AG08396 (cell line): ENCODE results near the gene CAMTA1.

Experiments
- DNase-seq: peaks from one replicate; pipeline ENCODE4 v3.0.0; 2012; ENCODE audit warnings: low spot score, mixed read lengths

Gene CAMTA1

DNA sequence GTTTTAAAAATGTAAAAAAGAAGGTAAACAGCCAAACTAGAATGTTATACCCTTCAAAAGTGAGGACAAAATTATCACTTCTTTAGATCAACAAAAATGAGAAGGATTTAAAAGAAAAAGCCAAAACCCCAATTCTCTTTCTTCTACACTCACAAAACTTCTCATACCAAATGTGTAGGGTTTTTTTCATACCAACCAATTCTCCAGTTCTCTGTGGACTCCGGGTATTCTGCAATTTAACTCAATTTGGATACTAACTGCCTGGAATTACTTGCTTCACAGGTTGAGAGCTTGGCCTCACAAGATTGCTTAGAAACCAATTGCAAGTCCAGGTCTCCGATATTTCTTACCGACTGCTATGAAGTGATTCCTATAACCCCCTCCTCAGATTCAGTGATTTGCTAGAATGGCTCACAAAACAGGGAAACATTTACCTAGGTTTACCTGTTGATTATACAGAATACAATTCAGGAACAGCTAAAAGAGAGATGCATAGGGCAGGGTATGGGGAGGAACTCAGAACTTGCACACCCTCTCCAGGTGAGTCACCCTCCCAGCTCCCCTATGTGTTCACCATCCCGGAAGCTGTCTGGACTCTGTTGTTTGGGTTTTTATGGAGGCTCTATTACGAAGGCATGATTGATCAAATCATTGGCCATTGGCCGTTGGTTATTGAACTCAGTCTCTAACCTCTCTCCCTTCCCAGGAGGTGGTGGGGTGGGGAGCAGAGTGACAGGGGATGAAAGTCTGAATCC, 67.1 kb downstream of the CAMTA1 start:
- no peak for DNase-seq

DNA sequence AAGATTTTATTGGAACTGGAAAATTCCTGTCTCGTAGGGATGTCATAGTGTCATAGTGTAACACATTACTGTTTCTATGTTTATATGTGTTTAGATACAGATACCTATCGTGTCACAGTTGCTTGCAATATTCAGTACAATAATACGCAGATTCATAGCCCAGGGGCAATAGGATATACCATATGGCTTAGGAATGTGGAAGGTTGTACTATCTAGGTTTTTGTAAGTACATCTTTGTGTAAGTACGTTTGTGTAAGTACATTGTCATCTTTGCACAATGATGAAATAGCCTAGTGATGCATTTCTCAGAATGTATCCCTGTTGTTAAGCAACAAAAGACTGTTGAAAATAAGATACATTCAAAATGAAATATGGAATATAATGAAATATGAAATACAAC, 68.9 kb downstream of the CAMTA1 start:
- DNase-seq, result no peak

DNA sequence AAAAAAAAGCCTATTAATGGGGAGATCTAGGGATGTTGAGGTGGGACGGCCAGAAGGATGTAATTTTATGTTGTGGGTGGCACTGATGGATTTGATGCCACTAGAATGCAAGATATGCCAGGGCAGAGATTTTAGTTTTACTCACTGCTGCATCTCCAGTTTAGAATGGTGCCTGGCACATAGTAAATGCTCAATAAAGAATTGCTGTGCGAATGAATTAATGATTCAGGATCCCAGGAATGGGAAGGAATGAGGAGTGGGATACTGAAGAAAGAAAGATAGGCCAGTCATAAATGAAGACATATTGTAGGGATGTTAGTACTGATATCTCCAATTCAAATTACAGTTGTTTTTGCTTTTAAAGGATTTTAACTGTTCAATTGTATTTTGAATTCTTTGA, 72.6 kb downstream of the CAMTA1 start:
- DNase-seq, result no peak

DNA sequence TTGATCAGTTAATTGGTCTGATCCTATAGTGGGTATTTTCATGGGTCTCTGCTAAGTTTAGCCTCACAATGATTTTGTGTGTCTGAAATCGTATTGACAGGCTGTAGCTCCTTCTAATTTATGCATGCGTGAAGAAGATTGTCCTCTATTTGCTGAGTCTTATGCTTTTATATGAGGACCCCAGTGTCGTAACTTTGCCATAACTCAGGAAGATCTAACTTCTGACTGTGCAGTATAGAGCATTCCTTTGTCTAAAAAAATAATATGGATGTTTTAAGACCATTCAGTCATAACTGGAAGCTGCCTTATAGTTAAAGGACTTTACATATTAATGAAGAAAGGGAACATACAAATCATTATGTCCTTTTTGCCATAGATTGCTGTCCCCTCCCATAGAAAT, 73.3 kb downstream of the CAMTA1 start:
- DNase-seq, result no peak

DNA sequence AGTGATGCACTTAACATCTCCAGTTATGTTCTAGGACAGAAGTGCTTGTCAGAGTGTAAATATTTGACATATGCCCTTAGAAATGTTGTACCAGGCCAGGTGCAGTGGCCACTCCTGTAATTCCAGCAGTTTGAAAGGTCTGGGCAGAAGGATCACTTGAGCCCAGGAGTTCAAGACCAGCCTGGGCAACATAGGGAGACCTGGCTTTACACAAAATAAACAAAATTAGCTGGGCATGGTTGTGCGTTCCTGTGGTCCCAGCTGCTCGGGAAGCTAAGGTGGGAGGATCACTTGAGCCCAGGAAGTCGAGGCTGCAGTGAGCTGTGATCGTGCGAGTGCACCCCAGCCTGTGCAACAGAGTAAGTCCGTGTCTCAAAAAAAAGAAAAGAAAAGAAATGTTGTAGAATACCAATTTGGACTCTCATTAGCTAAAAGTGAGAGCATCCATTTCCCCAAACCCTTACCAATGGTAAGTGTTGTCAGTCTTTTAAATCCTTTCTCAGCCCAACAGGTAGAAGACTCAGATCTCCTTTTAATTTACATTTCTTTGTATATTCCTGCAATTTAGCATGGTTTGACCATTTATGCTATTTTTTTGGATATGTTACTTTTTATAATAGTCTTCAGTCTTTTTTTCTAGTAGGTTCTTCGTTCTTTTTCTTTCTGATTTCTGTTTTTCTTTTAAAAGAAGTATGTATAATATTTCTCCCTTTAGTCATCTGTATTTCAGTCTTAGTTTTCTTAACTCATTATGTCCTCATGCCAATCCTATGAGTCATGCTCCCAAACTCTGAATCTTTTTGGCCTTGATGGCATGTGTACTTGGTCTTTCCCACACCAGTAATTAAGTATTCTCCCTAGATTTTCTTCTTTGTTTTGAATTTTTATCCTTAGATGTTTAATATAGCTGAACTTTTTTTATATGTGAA, 74.4 kb downstream of the CAMTA1 start:
- peak; percentile 49 for DNase-seq

DNA sequence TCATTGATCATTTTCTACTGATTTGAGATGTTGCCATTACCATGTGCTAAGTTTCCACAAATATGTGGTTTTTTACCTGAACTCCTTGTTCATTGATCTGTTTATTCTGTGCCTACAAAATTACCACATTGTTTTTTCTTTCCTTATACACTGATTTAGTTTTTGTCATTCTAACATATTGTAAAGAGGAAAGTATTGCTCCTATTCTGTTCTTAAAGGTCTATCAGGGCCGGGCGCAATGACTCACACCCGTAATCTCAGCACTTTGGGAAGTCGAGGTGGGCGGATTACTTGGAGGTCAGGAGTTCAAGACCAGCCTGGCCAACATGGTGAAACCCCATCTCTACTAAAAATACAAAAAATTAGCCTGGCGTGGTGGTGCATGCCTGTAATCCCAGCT, 75.1 kb downstream of the CAMTA1 start:
- no peak for DNase-seq

DNA sequence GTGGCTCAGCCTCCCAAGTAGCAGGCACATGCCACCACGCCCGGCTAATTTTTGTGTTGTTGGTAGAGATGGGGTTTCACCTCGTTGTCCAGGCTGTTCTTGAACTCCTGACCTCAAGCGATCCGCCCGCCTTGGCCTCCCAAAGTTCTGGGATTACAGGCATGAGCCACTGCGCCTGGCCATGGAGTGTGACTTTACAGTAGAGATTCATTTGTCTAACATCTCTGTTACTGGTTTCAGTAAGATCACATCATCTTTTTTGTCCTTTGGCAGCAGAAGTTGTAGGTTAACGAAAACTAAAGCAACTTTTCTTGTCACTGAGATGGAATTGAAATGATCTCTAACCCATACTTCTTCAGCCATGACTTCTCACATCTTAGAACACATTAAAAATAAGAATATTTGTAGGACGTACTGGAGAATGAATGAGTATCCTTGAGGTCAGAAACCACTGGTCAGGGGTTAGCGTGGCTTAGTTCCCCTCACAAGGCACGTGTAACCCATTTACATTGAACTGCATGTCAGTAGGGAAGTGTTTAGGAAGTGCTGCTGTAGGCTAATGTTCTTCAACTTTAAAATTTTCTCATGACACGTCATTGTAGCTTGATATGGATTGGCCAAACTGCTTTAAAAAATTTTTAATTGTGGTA, 75.9 kb downstream of the CAMTA1 start:
- DNase-seq, result no peak

DNA sequence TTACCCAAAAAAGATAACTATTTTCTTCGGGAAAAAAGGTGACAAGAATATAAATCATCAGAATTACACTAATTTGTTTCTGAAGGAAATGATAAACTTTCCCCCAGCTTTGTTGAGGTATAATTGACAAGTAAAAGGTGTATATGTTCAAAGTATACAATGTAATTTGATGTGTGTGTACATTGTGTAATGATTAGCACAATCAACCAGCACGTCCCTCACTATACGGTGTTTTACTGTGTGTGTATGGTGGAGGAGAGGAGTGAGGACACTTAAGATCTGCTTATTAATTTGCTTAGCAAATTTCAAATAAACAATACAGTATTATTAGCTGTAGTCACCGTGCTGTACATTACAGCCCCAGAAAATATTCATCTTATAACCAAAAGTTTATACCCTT, 77.7 kb downstream of the CAMTA1 start:
- DNase-seq, result no peak

DNA sequence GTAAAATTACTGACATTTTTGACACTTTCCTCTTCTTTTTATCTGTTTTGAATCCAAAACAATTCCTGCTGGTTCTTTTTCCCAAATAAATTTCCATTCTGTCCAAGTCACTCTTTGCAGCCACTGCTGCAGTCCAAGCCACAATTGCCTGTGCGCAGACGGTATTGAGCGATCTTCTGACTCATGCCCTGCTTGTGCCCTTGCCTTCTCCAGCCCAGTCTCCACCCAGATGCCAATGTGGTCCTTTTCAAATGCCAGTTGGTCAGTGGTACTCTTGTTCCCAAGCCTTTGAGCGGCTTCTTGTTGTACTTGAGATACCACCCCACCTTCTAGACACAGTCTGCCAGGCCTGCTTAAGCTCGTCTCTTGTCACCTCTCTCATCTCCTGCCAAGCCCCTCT, 78.9 kb downstream of the CAMTA1 start:
- DNase-seq, result no peak

DNA sequence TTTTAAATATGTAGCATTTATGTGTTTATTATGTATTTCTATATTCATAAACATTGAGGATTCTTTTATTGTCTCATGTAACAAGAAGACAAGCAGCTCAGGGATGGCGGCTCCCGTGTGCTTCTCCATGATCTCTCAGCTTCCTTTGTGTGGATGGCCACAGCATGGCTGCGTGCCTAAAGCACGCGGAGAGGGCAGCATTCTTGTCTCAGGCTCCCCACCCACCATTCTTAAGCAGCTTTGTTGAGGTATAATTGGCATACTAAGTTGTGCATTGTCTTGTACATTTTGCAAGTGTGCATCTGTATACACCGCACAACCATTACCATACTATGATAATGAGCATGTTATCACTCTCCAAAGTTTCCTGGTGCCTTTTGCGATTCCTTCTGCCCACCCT, 81.6 kb downstream of the CAMTA1 start:
- no peak for DNase-seq

DNA sequence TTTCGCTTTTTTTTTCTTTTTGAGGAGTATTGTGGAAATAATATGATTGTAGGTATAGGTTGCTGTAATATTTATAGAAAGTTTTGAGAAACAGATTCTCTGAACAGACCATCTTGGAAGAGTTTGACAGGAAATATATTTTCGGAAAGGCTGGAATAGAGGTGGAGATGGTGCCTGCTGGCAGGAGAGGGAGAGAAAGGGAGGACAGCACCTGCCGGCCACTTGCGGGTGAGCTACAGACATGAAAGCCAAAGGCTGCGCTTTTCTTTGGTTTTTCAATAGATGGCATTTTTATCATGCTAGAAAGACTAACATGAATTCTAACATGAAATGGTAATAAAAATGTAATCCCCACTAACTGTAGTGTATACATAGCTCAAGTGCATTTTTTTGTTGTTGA, 82.1 kb downstream of the CAMTA1 start:
- no peak for DNase-seq

DNA sequence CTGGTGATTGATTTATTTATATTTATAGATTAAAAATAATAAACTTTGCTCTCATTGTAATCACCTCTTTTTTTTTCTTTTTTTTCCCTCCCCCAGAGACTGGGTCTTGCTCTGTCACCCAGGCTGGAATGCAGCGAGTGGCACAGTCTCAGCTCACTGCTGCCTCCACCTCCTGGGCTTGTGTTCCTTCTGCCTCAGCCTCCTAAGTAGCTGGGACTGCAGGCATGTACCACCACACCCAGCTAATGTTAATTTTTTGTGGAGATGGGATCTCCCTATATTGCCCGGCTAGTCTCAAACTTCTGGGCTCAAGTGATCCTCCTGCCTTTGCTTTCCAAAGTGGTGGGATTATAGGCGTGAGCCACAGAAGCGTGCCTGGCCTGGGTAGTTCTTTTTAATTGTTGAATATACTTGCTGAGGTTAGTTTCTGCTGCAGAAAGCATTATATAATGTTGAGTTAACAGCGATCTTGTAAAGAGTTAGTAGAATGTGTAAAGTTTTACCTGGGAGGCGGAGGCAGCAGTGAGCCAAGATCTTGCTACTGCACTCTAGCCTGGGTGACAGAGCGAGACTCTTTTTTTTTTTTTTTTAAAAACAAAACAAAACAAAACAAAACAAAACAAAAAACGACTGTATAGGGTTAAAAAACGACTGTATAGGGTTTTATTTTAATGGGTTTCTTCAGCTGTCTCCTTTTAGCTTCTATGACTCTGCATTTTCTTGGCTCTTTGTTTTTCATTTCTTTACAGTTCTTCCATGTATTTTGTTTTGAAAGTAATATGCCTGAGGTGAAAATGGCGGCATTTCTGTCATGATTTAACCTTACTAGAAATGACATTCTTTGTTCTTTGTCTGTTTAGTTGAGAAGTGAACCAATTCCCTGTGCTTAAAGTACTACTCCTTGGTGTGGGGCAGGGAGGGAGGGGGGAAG, 82.7 kb downstream of the CAMTA1 start:
- DNase-seq, result no peak

DNA sequence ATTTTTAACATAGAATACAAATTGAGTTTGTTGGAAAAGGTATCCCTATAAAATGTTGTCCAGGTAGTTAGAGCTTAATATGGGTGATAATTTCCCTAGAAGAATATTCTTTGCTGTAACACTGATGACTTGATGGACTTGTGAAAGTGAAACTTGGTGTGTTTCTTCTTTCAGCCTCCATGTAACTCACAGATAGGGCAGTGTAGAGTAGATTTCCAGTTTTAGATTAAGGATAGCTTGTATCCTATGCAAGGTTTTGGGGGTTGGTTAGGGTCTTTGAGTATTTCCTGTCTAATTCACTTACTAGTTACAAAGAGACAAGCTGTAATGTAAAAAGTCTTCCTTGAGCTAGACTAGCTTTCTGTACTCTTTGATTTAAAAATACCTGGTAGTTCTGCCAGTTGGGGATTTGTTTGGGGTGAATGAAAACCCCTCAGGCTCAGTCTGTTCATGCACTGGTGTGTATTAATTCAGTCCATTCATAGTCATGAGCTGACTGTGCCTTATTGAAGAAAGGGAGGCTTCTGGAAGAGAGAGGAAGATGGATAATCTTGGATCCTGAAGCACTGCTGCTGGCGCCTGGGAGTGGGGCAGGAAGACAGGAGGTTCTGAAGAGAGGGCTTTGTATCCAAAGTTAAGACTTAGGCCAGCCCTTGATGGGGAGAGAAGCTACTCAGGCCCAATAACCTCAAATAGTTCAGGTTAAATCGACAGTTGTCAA, 83.6 kb downstream of the CAMTA1 start:
- no peak for DNase-seq

DNA sequence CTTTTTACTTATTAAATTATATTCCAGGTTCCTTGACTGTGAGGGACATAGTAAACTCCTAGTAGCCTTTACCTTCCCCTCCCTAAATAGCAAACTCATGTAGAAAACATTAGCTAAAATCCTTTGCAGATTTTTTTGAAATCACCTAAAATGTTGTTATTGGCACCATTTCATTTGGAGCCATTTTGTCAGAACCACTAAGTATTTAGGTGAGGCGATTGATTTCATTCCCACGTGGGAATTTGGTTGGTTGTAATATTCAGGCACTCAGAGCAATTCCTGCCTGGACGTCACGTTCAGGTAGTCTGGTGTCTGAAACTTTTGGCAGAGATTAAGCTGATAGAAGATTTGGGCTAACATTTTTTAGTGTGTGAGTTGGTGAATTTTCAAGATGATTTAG, 84.3 kb downstream of the CAMTA1 start:
- no peak for DNase-seq

DNA sequence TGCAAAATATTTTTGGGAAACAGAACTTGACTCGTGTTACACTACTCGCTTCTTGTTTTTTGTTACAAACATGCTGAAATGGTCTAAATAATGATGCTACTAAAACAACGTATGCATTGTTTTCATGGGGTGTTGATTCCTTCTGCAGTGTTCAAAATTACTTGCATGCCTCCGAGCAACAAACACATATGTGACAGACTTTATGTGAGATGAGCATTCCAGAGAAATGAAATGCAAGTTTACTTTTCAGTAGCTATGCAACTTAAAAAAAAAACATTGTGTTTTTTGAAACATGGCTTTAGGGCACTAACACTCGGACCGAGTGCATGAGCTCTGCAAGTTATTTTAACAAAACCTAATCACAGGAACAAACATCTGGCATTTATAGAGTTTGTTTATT, 84.8 kb downstream of the CAMTA1 start:
- DNase-seq, result no peak

DNA sequence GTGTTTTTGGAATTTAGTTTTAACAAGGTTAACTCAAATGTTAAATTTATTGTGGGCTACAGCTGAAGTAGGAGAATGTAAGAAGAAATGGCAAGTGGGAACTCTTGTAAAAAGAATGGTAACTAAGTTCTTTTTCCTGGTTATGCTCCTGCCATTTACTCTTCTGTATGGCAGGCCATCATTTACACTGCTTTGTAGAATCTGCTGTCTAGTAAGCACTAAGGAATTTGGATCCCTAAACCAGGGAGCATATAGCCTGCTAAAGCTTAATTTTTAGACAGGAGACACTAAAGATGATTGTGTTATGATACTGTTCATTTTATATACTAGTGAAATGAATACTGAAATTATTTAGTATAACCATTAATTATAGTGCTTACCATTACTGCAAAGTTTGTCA, 85.3 kb downstream of the CAMTA1 start:
- DNase-seq, result no peak

DNA sequence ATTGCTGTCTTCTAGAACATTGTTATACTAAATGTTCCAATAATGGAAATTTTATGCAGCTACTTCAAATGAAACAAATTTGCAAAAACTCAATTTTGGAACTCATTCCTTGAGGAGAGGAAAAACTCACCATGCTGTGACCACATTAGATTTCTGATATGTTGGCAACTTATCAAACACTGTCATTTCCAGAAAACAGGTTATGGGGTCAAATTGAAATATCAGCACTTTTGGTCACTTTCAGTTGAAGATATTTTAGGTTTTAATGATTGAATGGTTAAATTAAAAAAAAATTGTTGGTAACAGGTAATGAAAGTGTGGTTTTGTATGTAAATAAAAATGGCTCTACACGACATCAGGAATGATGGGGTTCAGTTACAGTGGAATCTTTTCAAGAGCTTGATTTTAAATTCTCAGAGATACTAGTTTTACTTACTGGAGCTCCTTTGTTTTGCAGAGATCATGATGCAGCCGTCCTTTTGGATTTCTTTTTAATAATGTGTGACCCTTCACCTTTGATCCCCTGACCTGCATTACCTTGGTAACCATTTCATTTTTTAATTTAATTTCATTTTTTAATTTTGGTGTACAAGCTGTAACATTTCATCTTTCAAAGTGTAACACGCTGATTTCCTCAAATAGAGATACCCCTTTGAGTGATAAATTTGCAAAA, 86.2 kb downstream of the CAMTA1 start:
- no peak for DNase-seq

DNA sequence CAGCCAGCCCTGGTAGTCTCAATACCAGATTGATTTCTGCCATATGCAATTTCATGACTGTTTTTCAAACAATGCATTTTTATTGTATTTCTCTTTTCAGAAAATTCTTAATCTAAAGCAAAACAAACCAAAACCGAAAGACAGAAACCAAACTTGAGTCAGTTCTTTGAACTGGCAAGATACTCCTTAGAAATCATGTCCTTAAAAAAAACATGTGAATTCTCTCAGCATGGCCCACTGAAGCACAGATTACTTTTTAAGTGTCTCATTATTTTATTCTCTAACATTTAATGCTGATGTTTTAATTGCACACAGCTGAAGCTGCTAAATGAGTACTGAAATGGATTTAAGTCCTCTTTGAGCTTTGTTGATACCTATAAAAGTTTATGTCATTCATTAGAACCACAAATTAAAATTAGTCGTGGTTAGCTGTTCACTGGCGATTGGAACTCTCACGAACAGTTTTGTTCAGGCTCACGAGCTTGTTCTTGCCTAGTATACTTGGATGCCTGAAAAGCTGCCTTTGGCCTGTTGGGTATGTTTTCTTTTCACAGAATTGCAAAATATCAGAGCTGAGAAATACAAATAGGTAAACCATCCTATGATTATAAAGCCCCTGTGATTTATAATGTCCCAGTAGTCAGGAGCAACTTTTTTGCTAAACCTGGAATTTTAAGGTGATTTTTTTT, 87.5 kb downstream of the CAMTA1 start:
- DNase-seq, result no peak

DNA sequence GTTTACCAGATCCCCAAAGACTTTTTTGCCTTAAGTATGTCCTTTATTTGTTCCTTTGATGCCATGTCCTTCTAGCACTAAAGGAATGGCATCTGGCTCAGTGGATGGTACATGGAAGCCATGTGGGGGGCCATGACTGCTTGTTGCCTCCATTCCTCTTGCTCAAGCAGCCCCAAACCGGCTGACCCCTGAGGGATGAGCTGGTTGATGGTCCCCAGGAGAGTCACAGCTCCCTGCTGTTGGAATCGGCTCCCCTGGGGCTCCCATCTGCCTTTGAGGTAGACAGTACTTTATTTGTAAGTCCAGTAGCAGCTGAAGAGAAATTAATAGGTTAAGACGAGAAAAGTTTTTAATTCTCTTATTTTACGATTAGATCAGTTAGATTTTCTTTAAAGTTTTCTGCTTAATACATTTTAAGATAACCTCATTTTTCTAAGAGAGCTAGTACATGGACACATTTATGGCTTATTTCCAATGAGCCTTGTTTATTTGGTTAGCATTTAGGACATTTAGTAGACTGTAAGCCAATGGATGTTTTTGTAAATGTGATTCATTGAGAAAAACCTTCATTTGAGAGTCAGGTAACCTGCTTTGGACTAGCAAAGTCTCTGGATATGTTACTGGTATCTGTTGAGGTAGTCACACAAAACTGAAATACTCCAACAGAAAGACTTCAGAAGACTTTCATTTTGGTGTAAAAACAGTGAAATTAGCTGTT, 88.2 kb downstream of the CAMTA1 start:
- no peak for DNase-seq
